ENCODE data around the gene TOGARAM1.
A peak's percentile ranks its signal among the peaks of the same experiment; 100 is the strongest.

The TOGARAM1 gene

GRCh38 chr14:44961554-44962333 lies at the start of gene TOGARAM1, which contains the start of gene KLHL28:
Gene TOGARAM1, plus strand, starts transcription at chr14:44962190. Its CDS starts 232 bp downstream, at chr14:44962422.
Gene KLHL28, minus strand, starts transcription at chr14:44961947. Its CDS starts 16,019 bp downstream, at chr14:44945928.
- peak; percentile 96 for DNase-seq

GRCh38 chr14:44914849-44915248 lies 47.1 kb upstream of the TOGARAM1 start:
- no peak for DNase-seq

DNA sequence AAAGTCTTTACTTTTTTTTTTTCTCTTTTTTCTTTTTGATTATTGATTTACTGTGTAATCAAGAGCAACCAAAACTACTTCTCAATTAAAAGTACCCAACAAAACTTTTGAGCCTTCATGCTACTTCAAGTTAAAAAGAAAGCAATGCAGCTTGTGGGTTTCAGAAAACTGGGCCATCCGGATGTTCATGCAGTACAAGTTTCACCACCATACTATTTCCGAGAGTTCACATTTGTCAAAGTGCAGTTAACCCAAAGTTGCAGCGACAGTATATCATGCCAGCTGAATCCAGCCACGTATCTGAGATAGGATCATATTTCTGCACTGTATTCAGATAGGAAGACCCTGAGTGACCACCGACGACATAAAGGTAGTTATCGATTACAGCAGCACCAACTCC lies 33.2 kb upstream of the TOGARAM1 start:
- no peak for DNase-seq

DNA sequence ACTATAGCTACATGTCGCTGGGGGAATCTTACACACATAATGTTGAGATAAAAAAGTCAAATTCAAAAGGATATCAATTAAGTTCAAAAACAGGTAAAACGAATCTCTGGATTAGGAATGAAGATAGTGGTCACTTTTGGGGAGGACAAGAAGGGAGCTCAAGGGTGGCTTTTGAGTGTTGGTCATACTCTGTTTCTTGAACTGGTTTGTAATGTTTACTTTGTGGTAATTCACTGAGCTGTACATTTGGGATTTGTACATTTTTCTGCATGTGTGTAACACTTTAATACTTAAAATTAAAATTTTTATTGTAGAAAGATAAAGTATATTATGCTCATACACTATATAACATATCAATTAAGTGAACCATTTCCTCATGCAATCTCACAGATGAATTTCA lies 26.8 kb upstream of the TOGARAM1 start:
- no peak for DNase-seq

DNA sequence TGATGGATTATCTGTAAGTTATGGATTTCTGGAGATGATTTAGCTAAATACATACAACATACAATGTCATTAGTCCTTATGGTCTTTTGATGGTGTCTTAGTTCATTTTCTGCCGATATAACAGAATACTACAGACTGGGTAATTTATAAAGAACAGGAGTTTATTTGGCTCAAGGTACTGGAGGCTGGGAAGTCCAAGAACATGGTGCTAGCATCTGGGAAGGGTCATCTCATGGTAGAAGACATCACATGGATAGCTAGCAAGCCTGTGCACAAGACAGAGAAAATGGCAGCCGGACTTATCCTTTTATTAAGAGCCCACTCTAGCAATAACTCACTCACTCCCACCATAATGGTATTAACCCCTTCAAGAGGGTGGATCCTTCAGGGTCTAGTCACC lies 24.4 kb upstream of the TOGARAM1 start:
- no peak for DNase-seq

DNA sequence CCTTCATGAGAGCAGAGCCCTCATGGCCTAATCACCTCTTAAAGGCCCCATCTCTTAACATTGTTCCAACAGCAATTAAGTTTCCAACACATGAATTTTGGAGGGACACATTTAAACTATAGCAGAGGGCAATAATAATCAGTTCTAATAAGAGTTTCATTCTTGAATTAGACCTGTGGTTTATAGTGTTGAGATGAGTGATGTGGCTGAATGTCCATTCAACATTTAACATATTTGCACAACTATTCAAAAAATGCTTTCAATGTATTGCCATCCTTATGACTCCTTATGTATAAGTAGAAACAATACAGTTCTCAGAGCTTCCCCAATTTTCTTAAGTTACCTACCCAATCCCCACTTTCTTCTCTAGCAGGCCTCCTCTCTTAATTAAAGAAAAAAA lies 21.8 kb upstream of the TOGARAM1 start:
- no peak for DNase-seq

DNA sequence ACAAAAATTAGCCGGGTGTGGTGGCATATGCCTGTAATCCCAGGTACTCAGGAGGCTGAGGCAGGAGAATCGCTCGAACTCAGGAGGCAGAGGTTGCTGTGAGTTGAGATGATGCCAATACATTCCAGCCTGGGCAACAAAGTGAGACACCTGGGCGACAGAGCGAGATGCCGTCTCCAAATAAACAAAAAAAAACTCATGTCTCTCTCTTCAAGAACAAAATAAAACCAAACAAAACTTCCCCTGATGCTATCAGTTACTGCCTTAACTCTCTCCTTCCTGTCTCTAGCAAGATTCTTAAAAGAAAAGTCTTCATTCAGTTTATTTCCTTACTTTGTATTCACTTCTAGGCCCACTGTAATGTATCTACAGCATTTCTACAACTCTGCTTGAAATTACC lies 21.0 kb upstream of the TOGARAM1 start:
- no peak for DNase-seq

DNA sequence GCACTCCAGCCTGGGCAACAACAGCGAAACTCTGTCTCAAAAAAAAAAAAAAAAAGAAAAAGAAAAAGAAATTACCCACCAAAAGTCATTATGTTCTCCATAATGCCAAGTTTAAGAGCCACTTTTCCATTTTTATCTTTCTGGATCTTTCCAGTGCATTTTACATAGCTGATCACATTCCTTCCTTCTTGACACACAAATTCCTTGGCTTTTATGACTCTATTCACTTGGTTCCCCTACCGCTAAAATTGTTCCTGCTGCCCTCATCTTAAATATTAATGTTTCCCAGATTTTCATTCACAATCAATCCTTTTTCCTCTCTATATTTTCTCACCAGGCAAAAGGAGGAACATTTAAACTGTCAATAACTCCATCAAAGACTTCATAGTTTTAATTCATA lies 20.4 kb upstream of the TOGARAM1 start:
- DNase-seq: no peak

GRCh38 chr14:44942436-44942835 lies 19.6 kb upstream of the TOGARAM1 start:
- DNase-seq: no peak

GRCh38 chr14:44944107-44944506 lies 17.9 kb upstream of the TOGARAM1 start:
- no peak for DNase-seq

- DNase-seq: no peak
Observed at GRCh38 chr14:44945264-44945663, 16.7 kb upstream of the TOGARAM1 start.

DNA sequence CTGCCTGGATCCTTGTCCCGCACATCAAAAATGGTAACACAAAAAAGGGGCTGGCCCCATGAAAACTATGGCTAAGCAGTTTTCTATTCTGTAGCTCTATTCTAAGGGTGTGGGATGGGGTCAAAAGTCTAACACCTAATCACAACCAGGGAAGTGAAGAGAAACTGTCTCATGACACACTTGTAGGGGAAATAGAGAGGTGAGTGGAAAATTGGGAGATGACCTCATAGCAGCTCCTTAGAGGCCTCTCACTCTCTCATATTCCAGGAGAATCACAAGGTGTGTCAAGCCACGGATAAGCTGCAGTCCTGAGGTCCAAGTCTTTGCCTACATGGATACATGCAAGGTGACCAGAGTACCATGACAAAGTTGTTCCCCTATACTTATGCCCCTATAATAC lies 10.9 kb upstream of the TOGARAM1 start:
- DNase-seq: no peak

DNA sequence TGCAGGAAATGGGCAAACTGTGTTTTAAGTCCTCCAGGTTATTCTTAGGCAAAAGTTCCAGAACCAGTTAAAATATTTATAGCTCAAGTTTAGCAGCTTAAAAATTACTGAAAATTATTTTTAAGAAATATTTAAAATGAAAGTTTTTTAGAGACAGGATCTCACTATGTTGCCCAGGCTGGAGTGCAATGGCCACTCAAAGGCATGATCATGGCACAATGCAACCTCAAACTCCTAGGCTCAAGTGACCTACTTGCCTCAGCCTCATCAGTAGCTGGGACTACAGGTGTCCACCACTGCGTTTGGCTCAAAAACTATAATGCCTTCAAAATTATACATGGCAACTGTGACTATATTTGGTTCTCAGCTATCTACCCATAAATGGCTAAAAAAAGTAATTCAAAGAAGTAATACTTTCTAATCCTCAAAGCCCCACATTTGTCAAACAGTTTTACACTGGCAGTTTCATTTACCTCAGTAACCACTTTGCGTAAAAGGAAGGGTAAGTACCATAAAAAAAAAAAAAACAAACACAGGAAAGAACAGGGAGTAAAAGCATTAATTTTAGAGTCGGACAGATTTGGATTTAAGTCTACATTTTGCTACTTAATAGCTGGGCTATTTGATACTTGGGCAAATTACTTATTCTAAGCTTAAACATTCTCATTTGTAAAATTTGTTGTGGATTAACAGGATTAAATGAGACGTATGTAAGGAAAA lies 9.4 kb upstream of the TOGARAM1 start:
- DNase-seq: no peak

DNA sequence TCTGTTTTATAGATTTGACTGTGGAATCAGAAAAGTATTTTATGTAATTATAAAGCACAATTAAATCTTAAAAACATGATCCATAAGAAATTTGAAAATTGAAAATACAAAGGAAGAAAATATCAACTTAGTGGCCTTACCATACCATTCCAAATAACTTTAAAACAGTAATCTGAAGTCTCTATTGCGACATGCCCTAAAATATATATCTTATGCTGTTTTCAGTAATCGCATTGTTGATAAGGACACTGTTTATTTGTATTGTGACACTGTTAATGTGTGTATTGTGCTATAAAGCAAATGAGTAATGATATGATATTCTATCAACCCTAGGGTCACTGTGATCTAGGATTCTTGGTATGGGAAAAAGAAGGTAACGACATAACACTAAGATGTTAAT lies 7.2 kb upstream of the TOGARAM1 start:
- no peak for DNase-seq

GRCh38 chr14:44955528-44955927 lies 6.5 kb upstream of the TOGARAM1 start:
- DNase-seq: no peak

- no peak for DNase-seq
Observed at GRCh38 chr14:44956866-44957265, 5.1 kb upstream of the TOGARAM1 start.

GRCh38 chr14:44959538-44959937 lies 2.5 kb upstream of the TOGARAM1 start:
- no peak for DNase-seq

DNA sequence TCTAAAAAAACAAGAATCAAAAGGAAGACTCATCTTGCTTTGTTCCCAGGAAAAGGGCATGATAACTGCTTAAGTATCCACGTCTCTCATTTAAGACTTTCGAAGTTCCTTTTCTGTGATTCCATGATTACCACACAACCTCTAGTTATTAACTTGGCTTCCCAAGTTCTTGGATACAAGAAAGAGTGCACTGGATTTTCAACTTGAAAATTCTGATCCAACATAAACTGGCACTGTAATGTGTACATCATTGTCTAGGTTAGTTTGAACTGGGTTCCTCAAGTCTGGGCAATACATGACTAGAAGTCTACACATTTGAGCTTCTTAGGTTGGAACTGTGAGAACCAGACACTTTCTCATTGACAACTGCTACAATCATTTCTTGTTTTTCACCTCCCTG lies 1.8 kb upstream of the TOGARAM1 start:
- no peak for DNase-seq

DNA sequence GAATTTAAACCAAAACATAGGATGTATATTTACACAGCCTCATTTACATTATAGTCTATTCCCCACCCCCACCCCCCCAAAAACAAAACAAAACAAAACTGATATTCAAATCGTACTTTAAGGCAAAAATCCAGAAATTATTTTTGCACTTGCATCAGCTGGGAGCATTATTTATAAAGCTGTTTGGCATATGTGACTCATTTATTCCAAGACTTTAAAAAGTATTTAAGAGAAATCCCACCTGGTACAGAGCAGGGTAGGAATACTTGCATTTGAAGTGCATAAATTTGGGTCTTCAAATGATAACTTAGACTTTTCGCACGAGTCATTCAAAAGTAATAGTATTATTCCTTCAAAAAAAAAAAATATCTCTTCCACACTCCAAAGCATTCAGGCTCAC lies 1.3 kb upstream of the TOGARAM1 start:
- DNase-seq: no peak

GRCh38 chr14:44961151-44961553 lies 838 bp upstream of the TOGARAM1 start:
- DNase-seq: peak; percentile 53

DNA sequence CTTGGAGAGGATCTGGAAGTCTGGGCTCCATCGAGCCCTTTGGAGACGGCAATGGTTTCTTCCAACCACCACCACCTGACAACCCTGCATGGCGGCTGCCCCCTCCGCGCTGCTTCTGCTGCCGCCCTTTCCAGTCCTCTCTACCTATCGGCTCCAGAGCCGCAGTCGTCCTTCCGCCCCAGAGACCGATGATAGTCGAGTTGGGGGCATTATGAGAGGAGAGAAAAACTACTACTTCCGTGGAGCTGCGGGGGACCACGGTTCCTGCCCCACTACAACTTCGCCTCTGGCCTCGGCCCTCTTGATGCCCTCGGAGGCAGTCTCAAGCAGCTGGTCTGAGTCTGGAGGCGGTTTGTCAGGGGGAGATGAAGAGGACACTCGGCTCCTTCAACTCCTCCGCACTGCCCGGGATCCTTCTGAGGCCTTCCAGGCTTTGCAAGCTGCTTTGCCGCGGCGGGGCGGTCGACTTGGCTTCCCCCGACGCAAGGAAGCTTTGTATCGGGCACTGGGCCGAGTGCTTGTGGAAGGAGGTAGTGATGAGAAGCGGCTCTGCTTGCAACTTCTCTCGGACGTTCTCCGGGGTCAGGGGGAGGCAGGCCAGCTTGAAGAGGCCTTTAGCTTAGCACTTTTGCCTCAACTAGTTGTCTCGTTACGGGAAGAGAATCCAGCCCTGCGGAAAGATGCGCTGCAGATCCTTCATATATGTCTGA lies 499 bp downstream of the TOGARAM1 start:
- peak; percentile 37 for DNase-seq

DNA sequence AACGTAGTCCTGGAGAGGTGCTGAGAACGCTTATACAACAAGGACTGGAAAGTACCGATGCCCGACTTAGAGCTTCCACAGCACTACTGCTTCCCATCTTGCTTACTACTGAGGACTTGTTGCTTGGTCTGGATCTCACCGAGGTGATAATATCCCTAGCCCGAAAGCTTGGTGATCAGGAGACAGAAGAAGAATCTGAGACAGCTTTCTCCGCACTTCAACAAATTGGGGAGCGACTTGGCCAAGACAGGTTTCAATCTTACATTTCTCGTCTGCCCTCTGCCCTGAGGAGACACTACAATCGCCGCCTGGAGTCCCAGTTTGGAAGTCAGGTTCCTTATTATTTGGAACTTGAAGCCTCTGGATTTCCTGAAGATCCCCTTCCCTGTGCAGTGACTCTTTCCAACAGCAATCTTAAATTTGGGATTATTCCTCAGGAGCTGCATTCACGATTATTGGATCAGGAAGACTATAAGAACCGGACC lies 1.1 kb downstream of the TOGARAM1 start:
- no peak for DNase-seq

DNA sequence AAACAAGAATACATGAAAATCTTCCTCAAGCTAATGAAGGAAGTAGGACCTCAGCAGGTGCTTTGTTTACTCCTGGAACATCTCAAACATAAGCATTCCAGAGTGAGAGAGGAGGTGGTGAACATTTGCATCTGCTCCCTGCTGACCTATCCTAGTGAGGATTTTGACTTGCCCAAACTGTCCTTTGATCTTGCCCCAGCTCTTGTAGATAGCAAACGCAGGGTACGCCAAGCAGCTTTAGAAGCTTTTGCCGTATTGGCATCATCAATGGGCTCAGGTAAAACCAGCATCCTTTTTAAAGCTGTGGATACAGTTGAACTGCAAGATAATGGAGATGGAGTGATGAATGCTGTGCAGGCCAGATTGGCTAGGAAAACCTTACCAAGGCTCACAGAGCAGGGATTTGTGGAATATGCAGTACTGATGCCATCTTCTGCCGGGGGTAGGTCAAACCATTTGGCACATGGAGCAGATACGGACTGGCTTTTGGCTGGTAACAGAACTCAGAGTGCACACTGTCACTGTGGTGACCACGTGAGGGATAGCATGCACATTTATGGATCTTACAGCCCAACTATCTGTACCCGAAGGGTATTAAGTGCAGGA lies 1.9 kb downstream of the TOGARAM1 start:
- no peak for DNase-seq

Measured in activated CD8-positive, alpha-beta memory T cell treated with anti-CD3 and anti-CD28 coated beads, Interleukin-2, amount 50 U/mL, for 4 hours (primary cell).